IPS-NIHi11 (cell line): Measurements from ENCODE around the gene JAK3.
A peak's percentile ranks its signal among the peaks of the same experiment; 100 is the strongest.

Experiments
- DNase-seq: peaks from one replicate; pipeline ENCODE4 v3.0.0; 2012; ENCODE audit warnings: mixed read lengths, low spot score

JAK3 gene

GRCh38 chr19:17865364-17866311 lies 17.9 kb upstream of the JAK3 start:
- no peak for DNase-seq

DNA sequence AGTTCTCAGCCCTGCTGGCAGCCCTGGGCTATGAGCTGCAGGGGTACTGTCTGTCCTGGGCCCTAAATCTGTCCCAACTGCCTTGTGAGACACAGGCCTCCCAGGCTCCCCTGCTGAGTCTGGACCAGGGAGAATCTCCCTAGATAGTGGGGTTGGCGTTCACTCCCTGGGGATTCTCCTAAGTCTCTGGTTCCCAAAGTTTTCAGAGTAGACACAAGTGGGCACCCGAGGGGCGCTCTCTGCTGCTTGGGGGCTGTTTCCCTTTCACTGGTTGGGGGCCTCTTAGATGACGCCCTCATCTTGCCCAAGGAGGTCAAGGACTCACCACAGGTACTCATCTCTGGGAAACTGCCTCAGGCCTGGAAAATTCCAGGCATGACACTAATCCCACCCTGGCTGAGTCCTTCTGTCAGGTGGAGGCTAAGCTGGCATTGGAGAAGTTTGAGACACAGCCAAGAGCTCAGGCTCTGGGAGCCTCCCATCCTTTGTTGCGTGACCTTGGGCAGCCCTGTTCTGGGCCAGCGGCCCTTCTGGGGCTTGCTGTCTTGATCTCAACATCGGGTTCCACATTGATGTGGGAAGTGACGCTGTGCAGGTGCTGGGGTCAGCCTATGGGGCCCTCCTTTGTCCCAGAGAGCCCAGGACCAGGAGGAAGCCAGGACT lies 15.9 kb upstream of the JAK3 start:
- no peak for DNase-seq

DNA sequence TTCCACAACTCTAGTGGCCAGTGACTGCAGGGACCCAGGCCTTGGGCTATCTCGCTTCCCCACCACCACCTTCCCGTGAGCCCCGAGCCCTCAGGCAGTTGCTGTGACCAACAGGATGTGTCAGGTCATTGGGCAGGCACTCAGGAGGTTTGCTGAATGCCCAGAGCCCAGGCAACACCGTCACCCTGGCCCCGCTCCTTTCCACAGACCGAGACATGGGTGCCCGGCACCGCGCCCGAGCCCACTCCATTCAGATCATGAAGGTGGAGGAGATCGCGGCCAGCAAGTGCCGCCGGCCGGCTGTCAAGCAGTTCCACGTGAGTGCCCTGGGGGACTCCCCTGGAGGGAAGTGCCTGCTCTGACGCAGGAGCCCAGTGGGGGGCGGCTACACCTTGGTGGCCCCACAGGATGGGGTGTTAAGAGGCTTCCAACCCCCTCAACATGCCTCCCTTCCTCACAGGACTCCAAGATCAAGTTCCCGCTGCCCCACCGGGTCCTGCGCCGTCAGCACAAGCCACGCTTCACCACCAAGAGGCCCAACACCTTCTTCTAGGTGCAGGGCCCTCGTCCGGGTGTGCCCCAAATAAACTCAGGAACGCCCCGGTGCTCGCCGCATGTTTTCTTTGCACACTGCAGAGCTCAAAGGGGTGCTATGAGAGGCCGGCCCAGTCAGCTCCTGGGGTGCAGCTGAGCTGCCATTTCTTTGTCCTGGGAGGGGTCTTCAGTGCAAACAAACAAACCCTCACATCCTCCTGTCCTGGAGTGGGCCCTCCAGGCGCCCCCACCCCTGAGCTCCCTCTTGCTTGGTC lies 15.1 kb upstream of the JAK3 start:
- DNase-seq = no peak

DNA sequence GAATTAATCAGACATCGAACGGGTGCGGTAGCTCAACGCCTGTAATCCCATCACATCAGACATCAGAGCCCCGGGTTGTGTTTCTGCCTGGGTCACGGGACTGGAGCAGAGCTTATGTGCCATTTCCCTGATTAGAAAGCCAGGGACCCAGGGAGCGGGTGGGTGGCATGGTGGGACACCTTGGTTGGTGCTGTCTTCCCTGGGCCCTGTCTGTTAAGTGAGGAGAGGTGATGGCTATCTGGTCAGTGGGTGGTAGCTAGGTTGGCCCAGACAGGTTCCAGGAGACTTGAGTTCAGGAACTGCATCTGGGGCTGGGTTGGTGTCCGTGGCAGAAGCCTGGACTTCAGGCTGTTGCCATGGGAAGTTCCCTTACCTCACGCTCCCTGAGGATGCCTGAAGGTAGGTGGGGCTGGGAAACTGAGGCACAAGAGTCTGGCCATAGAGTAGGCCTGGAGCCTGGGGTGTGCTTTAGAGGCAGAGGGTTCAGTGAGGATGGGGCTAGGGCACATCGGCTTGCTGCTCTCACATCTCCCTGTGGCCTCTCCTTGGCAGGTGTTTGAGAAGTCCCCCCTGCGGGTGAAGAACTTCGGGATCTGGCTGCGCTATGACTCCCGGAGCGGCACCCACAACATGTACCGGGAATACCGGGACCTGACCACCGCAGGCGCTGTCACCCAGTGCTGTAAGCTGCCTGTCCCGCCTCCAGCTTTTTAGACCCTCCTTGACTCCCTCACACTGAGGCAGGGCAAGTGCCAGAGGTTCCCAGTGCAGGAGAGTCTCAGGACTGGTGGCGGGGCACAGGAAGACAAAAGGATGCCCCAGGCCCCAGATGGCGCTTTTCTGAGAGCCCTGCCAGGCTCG lies 14.0 kb upstream of the JAK3 start:
- DNase-seq = no peak

GRCh38 chr19:17860993-17861360 lies 13.2 kb upstream of the JAK3 start:
- DNase-seq = no peak

GRCh38 chr19:17860331-17860992 lies 12.7 kb upstream of the JAK3 start:
- DNase-seq = no peak

DNA sequence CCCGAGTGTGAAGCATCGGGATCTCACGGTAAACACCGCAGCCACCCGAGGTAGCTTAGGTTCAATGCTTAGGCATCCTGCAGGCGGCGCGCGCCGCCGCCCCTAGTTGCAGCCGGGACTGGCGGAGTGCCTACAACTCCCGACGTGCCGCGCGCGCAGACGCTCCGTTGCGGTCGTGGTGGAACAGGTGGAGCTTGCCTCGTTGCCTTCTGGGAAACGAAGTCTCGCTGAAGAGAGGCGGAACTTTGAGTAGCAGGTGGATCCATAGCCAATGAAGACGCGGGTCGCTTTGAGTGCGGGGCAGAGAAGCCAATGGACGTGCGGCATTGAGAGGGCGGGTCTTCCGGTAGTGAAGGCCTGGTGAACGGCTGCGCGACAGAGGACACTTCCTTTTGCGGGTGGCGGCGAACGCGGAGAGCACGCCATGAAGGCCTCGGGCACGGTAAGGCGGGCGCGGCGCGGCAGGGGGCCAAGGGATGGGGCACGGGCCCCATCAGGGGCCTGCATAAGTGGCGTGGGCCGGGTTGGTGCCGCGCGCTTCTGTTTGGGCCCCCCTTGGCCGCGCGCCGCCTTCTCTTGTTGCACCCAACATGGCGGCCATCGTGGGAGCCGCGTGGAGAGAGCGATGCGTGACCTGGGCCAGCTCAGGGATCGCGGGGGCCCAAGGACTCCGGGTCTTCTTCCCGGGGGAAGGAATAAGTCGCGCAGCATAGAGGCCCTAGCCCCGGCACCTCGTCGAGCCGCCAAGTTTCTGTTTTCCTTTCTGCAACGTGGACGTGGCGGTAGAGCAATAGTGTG lies 11.9 kb upstream of the JAK3 start, which contains the start of gene RPL18A:
TSS of gene RPL18A (plus strand) at position 378 of the 798 bp plus-strand sequence. CDS start at position 425, 47 bp downstream.
- peak; percentile 93 for DNase-seq

DNA sequence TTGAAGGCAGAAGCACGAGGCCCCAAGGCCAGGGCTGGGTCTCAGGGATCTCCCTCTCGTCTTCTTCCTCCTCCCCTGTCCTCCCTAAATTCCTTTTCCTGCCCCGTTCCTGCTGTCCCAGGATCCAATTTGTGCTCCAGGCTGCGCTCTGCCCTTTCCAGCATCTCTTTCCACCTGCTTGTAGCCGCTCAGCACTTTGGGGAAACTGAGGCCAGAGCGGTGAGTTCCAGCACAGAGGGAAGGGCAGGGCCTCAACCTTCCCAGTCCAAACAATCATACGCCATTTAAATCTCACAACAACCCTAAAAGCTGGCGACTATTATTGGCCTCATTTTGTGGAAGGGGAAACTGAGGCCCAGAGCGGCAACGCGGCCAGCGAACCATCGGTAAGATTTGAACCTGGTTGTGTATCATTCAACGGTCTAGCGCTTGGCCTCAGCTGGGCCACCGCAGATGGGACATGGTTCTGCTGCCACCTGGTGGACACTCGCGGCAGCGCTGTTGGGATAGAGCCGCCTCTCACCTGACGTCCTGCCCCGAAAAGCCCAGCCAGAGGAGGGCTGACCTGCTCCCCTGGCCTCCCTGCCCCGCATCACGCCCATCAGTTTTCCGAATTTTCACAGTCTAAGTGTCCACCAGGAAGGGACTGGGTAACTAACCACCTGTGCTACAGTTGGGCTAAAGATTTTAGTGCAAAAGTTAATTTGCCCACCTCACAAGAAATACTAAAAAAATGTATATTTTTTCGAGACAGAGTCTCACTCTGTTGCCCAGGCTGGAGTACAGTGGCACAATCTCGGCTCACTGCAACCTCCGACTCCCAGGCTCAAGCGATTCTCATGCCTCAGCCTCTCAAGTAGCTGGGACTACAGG lies 7.7 kb upstream of the JAK3 start:
- peak; percentile 84 for DNase-seq

DNA sequence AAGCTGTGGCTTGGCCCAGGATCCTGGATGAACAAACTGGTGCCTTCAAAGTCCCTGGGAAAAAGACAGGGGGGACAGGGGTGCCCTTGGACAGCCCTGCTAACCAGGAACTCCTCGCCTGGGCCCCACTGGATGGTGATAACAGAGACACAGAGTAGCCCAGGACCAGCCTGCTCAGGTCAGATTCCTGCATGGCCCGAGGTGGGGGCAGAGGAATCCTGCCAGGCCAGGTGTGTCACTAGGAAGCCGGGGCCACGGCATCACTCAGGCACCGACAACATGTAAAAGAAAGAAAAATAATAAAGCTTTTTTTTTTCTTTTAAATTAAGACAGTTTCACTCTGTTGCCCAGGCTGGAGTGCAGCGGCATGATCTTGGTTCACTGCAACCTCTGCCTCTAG lies 6.3 kb upstream of the JAK3 start:
- no peak for DNase-seq

GRCh38 chr19:17848595-17849292 lies 962 bp upstream of the JAK3 start:
- DNase-seq = no peak

- DNase-seq = no peak
These were observed 1.6 kb downstream of the JAK3 start for GRCh38 chr19:17846146-17846545.

DNA sequence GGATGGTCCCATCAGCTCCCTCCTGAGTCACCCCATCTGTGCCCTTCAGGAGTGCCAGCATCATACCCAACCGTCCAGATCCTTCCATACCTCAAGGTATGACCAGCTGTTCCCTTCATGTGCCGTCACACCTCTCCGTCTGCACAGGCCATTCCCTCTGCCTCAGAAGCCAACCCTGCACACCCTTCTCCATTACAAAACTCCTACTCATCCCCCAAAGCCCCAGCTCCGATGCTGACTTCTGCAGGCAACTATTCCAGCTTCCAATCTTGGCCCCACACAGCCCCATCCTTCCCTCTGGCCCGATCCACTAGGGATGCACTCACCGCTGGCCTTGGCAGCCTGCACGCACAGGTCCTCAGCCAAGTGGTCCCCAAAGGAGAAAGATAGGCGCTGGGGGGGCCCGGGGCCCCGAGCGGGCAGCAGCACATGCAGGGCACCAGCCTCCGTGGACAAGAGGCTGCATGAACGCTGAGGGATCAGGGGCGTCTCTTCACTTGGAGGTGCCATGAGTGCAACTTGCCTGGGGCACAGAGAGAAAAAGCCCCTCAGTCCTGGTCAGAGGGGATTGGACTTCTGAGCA lies 3.8 kb downstream of the JAK3 start:
- DNase-seq = no peak

GRCh38 chr19:17843292-17843827 lies 4.4 kb downstream of the JAK3 start:
- no peak for DNase-seq

- DNase-seq = no peak
These were observed 5.0 kb downstream of the JAK3 start for GRCh38 chr19:17842663-17843291.

- peak; percentile 97 for DNase-seq
These were observed 5.7 kb downstream of the JAK3 start for GRCh38 chr19:17841810-17842662.

GRCh38 chr19:17841371-17841809 lies 6.4 kb downstream of the JAK3 start:
- no peak for DNase-seq
